Activated CD4-positive, CD25-positive, alpha-beta regulatory T cell treated with anti-CD3 and anti-CD28 coated beads, Interleukin-2, amount 50 U/mL, for 16 hours (primary cell): ENCODE results near the gene HDDC3.

Source experiments
- DNase-seq: peaks from one replicate; pipeline ENCODE4 v3.0.0-alpha.2; 2020; ENCODE audit warnings: low read depth, low spot score

HDDC3 gene

GRCh38 chr15:90892498-90893174 lies 39.7 kb downstream of the HDDC3 start:
- DNase-seq: no peak

GRCh38 chr15:90892023-90892422 lies 40.3 kb downstream of the HDDC3 start:
- no peak for DNase-seq

GRCh38 chr15:90891346-90891949 lies 40.9 kb downstream of the HDDC3 start:
- no peak for DNase-seq

- no peak for DNase-seq
Observed at GRCh38 chr15:90890839-90891238, 41.5 kb downstream of the HDDC3 start.

DNA sequence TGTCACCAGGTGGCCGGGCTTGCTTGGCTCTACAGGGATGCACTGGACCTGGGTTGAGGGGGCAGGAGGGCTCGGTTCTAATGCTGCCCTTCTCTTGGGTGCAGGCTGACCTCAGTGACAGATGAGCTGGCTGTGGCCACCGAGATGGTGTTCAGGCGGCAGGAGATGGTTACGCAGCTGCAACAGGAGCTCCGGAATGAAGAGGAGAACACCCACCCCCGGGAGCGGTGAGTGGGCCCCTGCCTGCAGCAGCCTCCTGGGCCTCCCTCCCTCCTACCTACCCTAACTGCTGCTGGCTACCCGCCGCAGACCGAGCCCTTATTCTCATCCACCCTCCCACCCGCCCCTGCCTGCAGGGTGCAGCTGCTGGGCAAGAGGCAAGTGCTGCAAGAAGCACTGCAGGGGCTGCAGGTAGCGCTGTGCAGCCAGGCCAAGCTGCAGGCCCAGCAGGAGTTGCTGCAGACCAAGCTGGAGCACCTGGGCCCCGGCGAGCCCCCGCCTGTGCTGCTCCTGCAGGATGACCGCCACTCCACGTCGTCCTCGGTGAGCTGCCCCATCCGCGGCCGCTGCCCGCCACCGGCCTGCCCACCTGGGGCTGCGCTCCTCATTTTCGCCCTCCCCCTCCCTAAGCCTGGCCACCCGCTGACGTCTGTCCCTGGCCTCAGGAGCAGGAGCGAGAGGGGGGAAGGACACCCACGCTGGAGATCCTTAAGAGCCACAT lies 42.5 kb downstream of the HDDC3 start:
- DNase-seq: no peak

GRCh38 chr15:90889313-90889730 lies 43.0 kb downstream of the HDDC3 start:
- DNase-seq: no peak

DNA sequence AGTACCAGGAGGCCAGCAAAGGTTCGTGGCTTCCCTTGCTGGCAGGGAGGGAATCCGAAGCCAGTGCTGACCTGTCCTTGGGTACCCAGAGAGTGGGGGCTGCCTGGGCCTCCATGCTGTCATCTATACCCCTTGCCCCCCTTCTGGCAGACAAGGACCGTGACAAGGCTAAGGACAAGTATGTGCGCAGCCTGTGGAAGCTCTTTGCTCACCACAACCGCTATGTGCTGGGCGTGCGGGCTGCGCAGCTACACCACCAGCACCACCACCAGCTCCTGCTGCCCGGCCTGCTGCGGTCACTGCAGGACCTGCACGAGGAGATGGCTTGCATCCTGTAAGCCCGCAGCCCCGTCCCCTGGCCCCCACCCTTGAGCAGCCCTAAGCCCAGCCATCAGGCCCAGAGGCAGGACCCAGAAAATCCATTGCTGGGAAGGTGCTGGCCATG lies 45.3 kb downstream of the HDDC3 start:
- no peak for DNase-seq

DNA sequence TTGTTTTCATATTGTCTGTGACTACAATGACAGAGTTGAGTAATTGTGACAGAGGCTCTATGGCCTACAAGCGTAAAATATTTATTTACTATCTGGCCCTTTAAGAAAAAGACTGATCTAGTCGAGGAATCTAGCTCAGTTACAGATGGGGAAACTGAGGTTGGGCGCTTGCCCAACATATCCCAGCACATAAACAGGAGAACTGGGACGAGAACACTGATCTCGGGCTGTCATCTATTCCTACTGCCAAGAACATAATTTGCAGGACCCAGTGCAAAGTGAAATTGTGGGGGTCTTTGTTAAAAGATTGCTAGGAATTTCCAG lies 46.1 kb downstream of the HDDC3 start:
- DNase-seq: no peak

GRCh38 chr15:90885432-90886290 lies 46.7 kb downstream of the HDDC3 start:
- DNase-seq: peak; percentile 48

- DNase-seq: no peak
Observed at GRCh38 chr15:90884719-90885431, 47.5 kb downstream of the HDDC3 start.

DNA sequence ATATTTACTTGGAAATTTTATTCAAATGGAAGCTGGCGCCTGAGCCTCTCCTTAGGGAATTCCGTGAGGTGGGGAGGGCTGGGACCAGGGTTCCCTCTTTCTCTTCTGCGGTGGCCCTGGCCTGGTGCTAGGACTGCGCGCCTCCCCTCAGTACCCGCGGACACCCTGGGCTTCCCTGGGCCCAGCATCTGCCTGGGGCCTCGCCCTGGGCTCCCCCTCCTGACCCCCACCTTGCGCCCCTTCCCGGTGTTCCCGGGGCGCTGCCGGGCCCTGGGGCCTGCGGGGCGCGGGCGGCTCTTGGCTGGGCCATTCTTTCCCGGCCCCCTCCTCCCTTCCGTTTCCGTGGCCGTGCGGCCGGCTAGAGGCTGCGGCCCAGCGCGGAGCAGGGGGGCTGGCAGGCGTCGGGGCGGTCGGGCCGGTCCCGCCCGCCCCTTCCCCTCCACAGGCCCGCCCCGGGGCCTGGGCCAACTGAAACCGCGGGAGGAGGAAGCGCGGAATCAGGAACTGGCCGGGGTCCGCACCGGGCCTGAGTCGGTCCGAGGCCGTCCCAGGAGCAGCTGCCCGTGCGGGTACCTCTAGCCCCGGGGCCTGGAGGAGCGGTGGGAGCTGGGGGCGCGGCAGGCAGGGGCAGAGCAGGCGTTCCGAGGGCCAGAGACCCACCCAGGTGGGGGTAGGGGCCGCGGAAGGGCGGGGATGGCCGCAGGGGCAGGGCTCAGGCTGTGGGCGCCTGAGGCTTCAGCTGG lies 48.2 kb downstream of the HDDC3 start, which contains the start of gene FES:
TSS of gene FES (plus strand) at position 529 of the 743 bp plus-strand sequence. CDS start 542 bp downstream, outside the sequence.
- DNase-seq: no peak

DNA sequence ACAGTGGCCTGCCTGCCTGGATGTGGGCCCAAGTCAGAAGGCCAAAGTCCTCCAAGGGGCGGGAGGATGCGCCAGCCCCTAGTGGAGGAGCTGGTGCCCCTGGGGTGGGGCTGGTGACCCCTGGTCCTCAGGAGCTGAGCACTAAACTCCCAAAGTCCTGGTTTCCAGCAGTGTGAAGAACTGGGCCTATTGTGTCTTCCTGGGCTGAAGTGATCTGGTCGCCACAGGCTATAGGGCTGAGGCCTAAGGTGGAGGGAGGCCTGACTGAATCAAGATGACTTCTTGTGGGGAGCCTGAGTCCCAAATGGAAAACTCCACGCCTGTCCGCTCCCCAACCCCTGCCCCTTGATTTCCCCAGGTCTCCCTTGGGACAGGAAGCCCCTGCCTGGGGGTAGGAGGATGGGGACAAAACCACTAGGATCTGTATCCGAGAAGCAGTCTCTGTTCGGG lies 48.8 kb downstream of the HDDC3 start:
- no peak for DNase-seq

GRCh38 chr15:90882781-90883525 lies 49.4 kb downstream of the HDDC3 start:
- no peak for DNase-seq

- no peak for DNase-seq
Observed at GRCh38 chr15:90881978-90882721, 50.2 kb downstream of the HDDC3 start.

GRCh38 chr15:90881181-90881977 lies 51.0 kb downstream of the HDDC3 start:
- DNase-seq: no peak

DNA sequence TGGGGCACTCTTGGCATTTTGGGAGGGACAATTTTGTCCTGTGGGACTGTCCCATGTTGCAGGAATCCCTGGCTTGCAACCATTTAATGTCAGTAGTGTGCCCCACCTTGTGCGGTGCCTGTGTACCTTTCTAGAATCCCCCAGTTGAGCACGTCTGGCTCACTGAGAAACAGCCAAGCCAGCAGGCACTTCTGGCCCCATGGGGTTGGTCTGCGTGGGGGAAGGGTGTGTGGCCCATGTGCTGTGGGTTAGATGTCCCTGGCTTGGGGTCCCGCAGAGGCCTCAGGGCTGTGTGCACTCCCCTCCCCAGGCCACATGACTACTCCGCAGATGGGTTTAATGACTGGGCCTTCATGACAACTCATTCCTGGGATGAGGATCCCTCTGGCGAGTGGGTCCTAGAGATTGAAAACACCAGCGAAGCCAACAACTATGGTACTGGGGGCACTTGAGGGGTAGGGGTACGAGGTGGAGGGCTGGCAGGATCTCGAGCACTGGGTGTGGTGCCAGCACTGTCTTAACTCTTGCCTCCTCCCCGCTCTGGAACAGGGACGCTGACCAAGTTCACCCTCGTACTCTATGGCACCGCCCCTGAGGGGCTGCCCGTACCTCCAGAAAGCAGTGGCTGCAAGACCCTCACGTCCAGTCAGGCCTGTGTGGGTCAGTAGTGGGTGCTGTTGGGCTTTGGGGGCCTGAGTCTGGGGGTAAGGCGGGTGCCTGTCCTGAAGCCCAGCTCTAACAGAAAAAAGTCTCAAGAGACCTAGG lies 51.8 kb downstream of the HDDC3 start:
- no peak for DNase-seq
